ENCODE results near the gene LSM14B.

- TF ChIP-seq CTCF (conservative IDR thresholded peaks at IDR 0.05) (no peak), ZFX (IDR thresholded peaks at IDR 0.05) (no peak)
These were observed 36.3 kb downstream of the LSM14B start for GRCh38 chr20:62158541-62158940.
